ENCODE results near the gene MED27.

MED27 gene

GRCh38 chr9:132075853-132076252, 3.8 kb downstream of the MED27 start:
- H3K27ac ChIP-seq = no peak overlapping the region
- no peak for TF ChIP-seq CTCF (IDR thresholded peaks at IDR 0.05)
- H3K4me3 ChIP-seq (ENCODE audit: low read depth in 1 of 2, low read length in 1 of 2) = no peak overlapping the region
- no peaks in the 10 kb centered on the region for H3K9me3 ChIP-seq
- H3K27me3 ChIP-seq = no peaks in the 10 kb centered on the region
- H3K4me1 ChIP-seq (ENCODE audit: control insufficient read depth in 1 of 2, insufficient read depth in 1 of 2, low read depth in 1 of 2, low read length in 1 of 2) = peaks cover 16 to 18% of the 10 kb centered on the region in 2 experiments
- H3K36me3 ChIP-seq = peaks cover 41% of the 10 kb centered on the region

GRCh38 chr9:132074736-132075135, 4.9 kb downstream of the MED27 start:
- Histone ChIP-seq H3K4me3 (ENCODE audit: low read depth in 1 of 2, low read length in 1 of 2) (no peak overlapping the region), H3K4me1 (ENCODE audit: control insufficient read depth in 1 of 2, insufficient read depth in 1 of 2, low read depth in 1 of 2, low read length in 1 of 2) (peaks cover 12 to 14% of the 10 kb centered on the region in 2 experiments), H3K36me3 (peaks cover 43% of the 10 kb centered on the region)

GRCh38 chr9:132071847-132072507, 7.7 kb downstream of the MED27 start:
- no peak overlapping the region for H3K4me3 ChIP-seq (ENCODE audit: low read depth in 1 of 2, low read length in 1 of 2)
- H3K9me3 ChIP-seq = no peaks in the 10 kb centered on the region
- no peak overlapping the region for H3K27ac ChIP-seq
- no peaks in the 10 kb centered on the region for H3K27me3 ChIP-seq
- no peaks in the 10 kb centered on the region for H3K4me1 ChIP-seq (ENCODE audit: control insufficient read depth in 1 of 2, insufficient read depth in 1 of 2, low read depth in 1 of 2, low read length in 1 of 2)
- TF ChIP-seq CTCF (IDR thresholded peaks at IDR 0.05) = no peak
- H3K36me3 ChIP-seq = peaks cover 58% of the 10 kb centered on the region

More at GRCh38 chr9:132074736-132075135, 4.9 kb downstream of the MED27 start:
- no peak for TF ChIP-seq CTCF (IDR thresholded peaks at IDR 0.05)
- no peak overlapping the region for H3K27ac ChIP-seq
- H3K27me3 ChIP-seq = no peaks in the 10 kb centered on the region
- no peaks in the 10 kb centered on the region for H3K9me3 ChIP-seq

- Histone ChIP-seq H3K27me3 (no peaks in the 10 kb centered on the region), H3K4me1 (ENCODE audit: control insufficient read depth in 1 of 2, insufficient read depth in 1 of 2, low read depth in 1 of 2, low read length in 1 of 2) (no peaks in the 10 kb centered on the region), H3K9me3 (no peaks in the 10 kb centered on the region), H3K4me3 (ENCODE audit: low read depth in 1 of 2, low read length in 1 of 2) (no peak overlapping the region), H3K36me3 (peaks cover 47% of the 10 kb centered on the region), H3K27ac (no peak overlapping the region)
- TF ChIP-seq CTCF (IDR thresholded peaks at IDR 0.05) = no peak
Observed at GRCh38 chr9:132069046-132069898, 10.4 kb downstream of the MED27 start.

- H3K27me3 ChIP-seq = no peaks in the 10 kb centered on the region
- peaks cover under 1 to 2% of the 10 kb centered on the region in 2 experiments for H3K4me1 ChIP-seq (ENCODE audit: control insufficient read depth in 1 of 2, insufficient read depth in 1 of 2, low read depth in 1 of 2, low read length in 1 of 2)
- no peak for TF ChIP-seq CTCF (IDR thresholded peaks at IDR 0.05)
- no peak overlapping the region for H3K4me3 ChIP-seq (ENCODE audit: low read depth in 1 of 2, low read length in 1 of 2)
- no peaks in the 10 kb centered on the region for H3K9me3 ChIP-seq
- no peak overlapping the region for H3K27ac ChIP-seq
- H3K36me3 ChIP-seq = peaks cover 47% of the 10 kb centered on the region
Observed at GRCh38 chr9:132068605-132069004, 11.1 kb downstream of the MED27 start.
